Measurements from ENCODE around the gene SH3PXD2A. TPM values are rescaled to one million over a fixed set of nuclear protein-coding genes. Genes with fewer than 3 reads are reported as not detected.

The SH3PXD2A gene
- total RNA-seq, 5 donors from 2014 or later (not counting 1 experiment from before 2014, with no cell fraction given) = 5.8 to 11.8 (median 9.8) TPM

DNA sequence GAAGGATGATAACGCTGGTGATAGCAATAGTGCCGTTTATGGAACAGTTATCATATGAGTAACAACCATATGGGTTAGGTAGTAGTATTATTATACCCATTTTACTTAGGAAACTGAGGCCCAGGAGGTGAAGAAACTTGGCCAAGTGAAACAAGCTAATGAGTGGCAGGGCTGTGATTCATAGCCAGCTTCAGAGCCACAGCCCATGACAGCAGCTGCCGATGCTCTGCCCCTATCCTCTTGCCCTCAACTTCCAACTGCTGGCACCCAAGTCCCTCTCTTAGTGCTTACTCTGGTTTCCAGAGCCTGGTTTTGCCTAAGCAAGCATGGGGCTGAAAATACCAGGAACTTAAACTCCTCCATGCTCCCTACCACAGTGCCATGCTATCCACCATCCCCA is 12.3 kb downstream of the SH3PXD2A start:
- H3K4me1 ChIP-seq (ENCODE audit: control insufficient read depth in 1 of 2, extremely low read depth in 1 of 2, insufficient read depth in 2 of 2, low read length in 2 of 2) = peaks cover 10 to 17% of the 10 kb centered on the region in 2 experiments
- no peaks in the 10 kb centered on the region for H3K36me3 Mint-ChIP-seq
- H3K4me3 ChIP-seq (ENCODE audit: control insufficient read depth in 1 of 2, extremely low read depth in 1 of 2, low read length in 1 of 2) = no peak overlapping the region
- H3K27ac ChIP-seq (ENCODE audit: low read length) = no peak overlapping the region
- ChIA-PET POLR2A (interaction anchor here in 1 of 2 donors (0.6 kb wide), 1 partner anchor 70 kb away, joined by 5 read pairs; no protein-coding TSS in a partner anchor), CTCF (interaction anchor here (0.6 to 0.9 kb wide), 2 partner anchors 10 to 312 kb away, joined by 3 read pairs; no protein-coding TSS in a partner anchor)
- no peak overlapping the region for H3K4me3 Mint-ChIP-seq
- H3K9me3 Mint-ChIP-seq = no peaks in the 10 kb centered on the region
- no peaks in the 10 kb centered on the region for H3K36me3 ChIP-seq (ENCODE audit: control insufficient read depth in 2 of 2, extremely low read depth in 1 of 2, insufficient read depth in 1 of 2, low read length in 1 of 2)
- ATAC-seq (replicated peaks in 1 of 4) (no peak), DNase-seq (no peak)
- H3K4me1 Mint-ChIP-seq = peaks cover 19 to 23% (median 19%) of the 10 kb centered on the region in 3 donors
- WGBS (ENCODE audit: insufficient coverage) = 67% methylated on average over 1 of the region's 3 CpGs
- no peaks in the 10 kb centered on the region for H3K9me3 ChIP-seq
- no peak overlapping the region for H3K27ac Mint-ChIP-seq
- no peaks in the 10 kb centered on the region for H3K27me3 Mint-ChIP-seq
- H3K27me3 ChIP-seq (replicated peaks in 1 of 2; ENCODE audit: control insufficient read depth in 2 of 2, extremely low read depth in 1 of 2, insufficient read depth in 2 of 2, low read length in 1 of 2) = peaks cover 0 to 2% of the 10 kb centered on the region in 2 experiments

DNA sequence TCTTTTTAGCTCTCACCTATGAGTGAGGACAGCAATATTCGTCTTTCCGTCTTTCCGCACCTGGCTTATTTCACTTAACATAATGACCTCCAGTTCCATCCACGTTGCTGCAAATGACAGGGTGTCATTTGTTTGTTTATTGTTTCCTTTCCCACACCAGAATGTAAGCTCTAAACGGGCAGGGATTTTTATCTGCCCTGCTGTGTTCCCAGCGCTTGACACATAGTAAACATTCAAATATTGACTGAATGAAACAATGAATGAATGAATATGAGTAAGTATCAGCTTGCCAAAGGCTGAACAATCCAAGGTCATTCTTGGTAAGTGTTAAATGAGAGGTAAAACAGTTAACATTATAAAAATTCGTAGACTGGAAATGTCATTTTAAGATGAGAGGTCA is 12.8 kb downstream of the SH3PXD2A start:
- H3K9me3 Mint-ChIP-seq = no peaks in the 10 kb centered on the region
- no peak for DNase-seq
- no peak overlapping the region for H3K4me3 Mint-ChIP-seq
- H3K36me3 ChIP-seq (ENCODE audit: control insufficient read depth in 2 of 2, extremely low read depth in 1 of 2, insufficient read depth in 1 of 2, low read length in 1 of 2) = no peaks in the 10 kb centered on the region
- 79% methylated on average over 2 of the region's 7 CpGs for WGBS (ENCODE audit: insufficient coverage)
- ChIA-PET CTCF (interaction anchor here (0.6 to 0.9 kb wide), 2 partner anchors 10 to 311 kb away, joined by 3 read pairs; no protein-coding TSS in a partner anchor), POLR2A (no interaction called here)
- no peak overlapping the region for H3K4me3 ChIP-seq (ENCODE audit: control insufficient read depth in 1 of 2, extremely low read depth in 1 of 2, low read length in 1 of 2)
- H3K4me1 ChIP-seq (ENCODE audit: control insufficient read depth in 1 of 2, extremely low read depth in 1 of 2, insufficient read depth in 2 of 2, low read length in 2 of 2) = peaks cover 10 to 17% of the 10 kb centered on the region in 2 experiments
- no peak overlapping the region for H3K27ac Mint-ChIP-seq
- H3K4me1 Mint-ChIP-seq = peaks cover 19 to 23% (median 19%) of the 10 kb centered on the region in 3 donors
- no peak overlapping the region for H3K27ac ChIP-seq (ENCODE audit: low read length)
- H3K27me3 ChIP-seq (replicated peaks in 1 of 2; ENCODE audit: control insufficient read depth in 2 of 2, extremely low read depth in 1 of 2, insufficient read depth in 2 of 2, low read length in 1 of 2) = no peaks in the 10 kb centered on the region
- no peaks in the 10 kb centered on the region for H3K9me3 ChIP-seq
- no peaks in the 10 kb centered on the region for H3K36me3 Mint-ChIP-seq
- ATAC-seq (replicated peaks in 1 of 4) = no peak
- no peaks in the 10 kb centered on the region for H3K27me3 Mint-ChIP-seq

DNA sequence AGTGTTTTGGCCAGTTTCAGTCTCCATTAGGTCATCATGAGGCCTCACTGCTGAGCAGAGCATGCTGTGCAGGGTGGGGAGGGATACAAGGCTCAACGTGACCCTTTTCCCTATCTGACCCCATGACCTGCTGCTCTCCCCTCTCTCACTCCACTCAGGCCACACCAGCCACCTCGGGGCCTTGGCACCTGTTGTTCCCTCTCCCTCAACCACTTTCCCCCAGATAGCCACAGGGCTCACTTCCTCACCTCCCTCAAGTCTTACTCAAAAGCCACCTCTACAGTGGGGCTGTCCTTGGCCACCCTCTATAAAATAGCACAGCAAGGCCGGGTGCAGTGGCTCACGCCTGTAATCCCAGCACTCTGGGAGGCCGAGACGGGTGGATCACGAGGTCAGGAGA is 13.9 kb downstream of the SH3PXD2A start:
- ChIA-PET CTCF (no interaction called here), POLR2A (no interaction called here)
- Histone ChIP-seq H3K9me3 (no peaks in the 10 kb centered on the region), H3K27me3 (replicated peaks in 1 of 2; ENCODE audit: control insufficient read depth in 2 of 2, extremely low read depth in 1 of 2, insufficient read depth in 2 of 2, low read length in 1 of 2) (no peaks in the 10 kb centered on the region), H3K4me3 (ENCODE audit: control insufficient read depth in 1 of 2, extremely low read depth in 1 of 2, low read length in 1 of 2) (no peak overlapping the region), H3K4me1 (ENCODE audit: control insufficient read depth in 1 of 2, extremely low read depth in 1 of 2, insufficient read depth in 2 of 2, low read length in 2 of 2) (peaks cover 8 to 13% of the 10 kb centered on the region in 2 experiments), H3K27ac (ENCODE audit: low read length) (no peak overlapping the region), H3K36me3 (ENCODE audit: control insufficient read depth in 2 of 2, extremely low read depth in 1 of 2, insufficient read depth in 1 of 2, low read length in 1 of 2) (no peaks in the 10 kb centered on the region)
- H3K4me1 Mint-ChIP-seq = peaks cover 13 to 18% (median 15%) of the 10 kb centered on the region in 3 donors
- H3K36me3 Mint-ChIP-seq = no peaks in the 10 kb centered on the region
- ATAC-seq (replicated peaks in 1 of 4) (no peak), DNase-seq (no peak)
- H3K4me3 Mint-ChIP-seq = no peak overlapping the region
- WGBS (ENCODE audit: insufficient coverage) = 67% methylated on average over 3 of the region's 7 CpGs
- no peaks in the 10 kb centered on the region for H3K9me3 Mint-ChIP-seq
- H3K27ac Mint-ChIP-seq = no peak overlapping the region
- H3K27me3 Mint-ChIP-seq = no peaks in the 10 kb centered on the region

DNA sequence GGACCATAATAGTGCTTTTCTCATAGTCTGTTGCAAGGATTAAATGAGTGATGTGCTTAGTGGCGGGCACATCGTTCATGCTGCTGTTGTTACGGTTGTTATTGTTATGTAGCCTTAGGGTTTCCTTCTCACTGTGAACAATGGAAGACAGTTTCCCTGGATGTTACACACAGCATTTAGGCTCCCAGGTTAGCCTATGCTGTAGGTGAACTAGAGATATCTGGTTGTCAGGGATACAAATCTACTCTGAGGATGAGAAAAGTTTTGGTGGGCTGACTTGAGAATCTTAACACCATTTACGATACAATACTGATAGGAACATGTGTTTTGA is 14.7 kb downstream of the SH3PXD2A start:
- ChIA-PET CTCF (no interaction called here), POLR2A (no interaction called here)
- Histone ChIP-seq H3K27ac (ENCODE audit: low read length) (no peak overlapping the region), H3K4me1 (ENCODE audit: control insufficient read depth in 1 of 2, extremely low read depth in 1 of 2, insufficient read depth in 2 of 2, low read length in 2 of 2) (peaks cover 3 to 5% of the 10 kb centered on the region in 2 experiments), H3K27me3 (replicated peaks in 1 of 2; ENCODE audit: control insufficient read depth in 2 of 2, extremely low read depth in 1 of 2, insufficient read depth in 2 of 2, low read length in 1 of 2) (no peaks in the 10 kb centered on the region), H3K4me3 (ENCODE audit: control insufficient read depth in 1 of 2, extremely low read depth in 1 of 2, low read length in 1 of 2) (no peak overlapping the region), H3K9me3 (no peaks in the 10 kb centered on the region), H3K36me3 (ENCODE audit: control insufficient read depth in 2 of 2, extremely low read depth in 1 of 2, insufficient read depth in 1 of 2, low read length in 1 of 2) (no peaks in the 10 kb centered on the region)
- Mint-ChIP-seq H3K36me3 (no peaks in the 10 kb centered on the region), H3K9me3 (no peaks in the 10 kb centered on the region), H3K27me3 (no peaks in the 10 kb centered on the region), H3K4me3 (no peak overlapping the region), H3K4me1 (peaks cover 5 to 10% (median 7%) of the 10 kb centered on the region in 3 donors), H3K27ac (no peak overlapping the region)
- DNase-seq (no peak), ATAC-seq (replicated peaks in 1 of 4) (no peak)
- WGBS (ENCODE audit: insufficient coverage) = no CpG with 5 or more reads among the region's 4 CpGs

DNA sequence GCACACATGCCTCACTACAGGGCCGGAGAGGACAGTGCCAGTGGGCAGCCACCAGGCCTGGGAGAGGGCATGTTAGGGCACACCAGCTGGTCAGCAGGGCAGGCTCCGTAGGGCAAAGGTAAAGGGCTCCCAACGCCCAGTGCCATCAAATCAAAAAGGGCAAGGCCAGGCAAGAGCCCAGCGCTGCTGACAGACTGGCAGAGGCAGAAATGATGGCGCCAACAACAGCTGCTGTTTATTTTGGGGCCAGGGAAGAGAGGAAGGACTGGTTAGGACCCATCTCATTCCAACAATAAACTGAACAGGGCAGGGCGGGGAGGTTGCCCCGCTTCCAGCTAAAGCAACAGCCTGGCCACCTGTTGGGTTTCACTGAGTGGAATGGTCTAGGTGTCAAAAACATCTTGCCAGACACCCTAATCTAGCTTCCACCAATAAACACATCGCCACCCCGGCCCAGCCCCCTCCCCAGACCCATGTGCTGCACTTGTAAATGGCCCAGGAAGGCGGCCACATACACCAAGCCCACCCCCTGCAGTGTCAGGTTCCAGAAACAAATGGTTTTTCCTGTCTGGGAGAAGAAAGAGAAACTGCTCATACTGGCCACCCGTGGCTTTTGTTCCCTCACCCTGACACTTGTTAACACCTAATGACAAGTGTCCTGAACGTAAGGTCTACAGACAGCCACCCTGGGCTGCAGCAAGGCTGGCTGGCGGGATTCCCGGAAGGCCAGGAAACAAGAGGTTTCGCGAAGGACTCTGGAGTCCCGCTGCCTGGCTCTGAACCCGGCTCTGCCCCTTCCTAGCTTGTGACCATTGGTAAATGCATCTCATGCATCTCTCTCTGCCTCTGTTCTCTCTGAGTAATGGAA is 15.3 kb downstream of the SH3PXD2A start:
- Histone ChIP-seq H3K9me3 (no peaks in the 10 kb centered on the region), H3K4me3 (ENCODE audit: control insufficient read depth in 1 of 2, extremely low read depth in 1 of 2, low read length in 1 of 2) (no peak overlapping the region), H3K27ac (ENCODE audit: low read length) (no peak overlapping the region), H3K4me1 (ENCODE audit: control insufficient read depth in 1 of 2, extremely low read depth in 1 of 2, insufficient read depth in 2 of 2, low read length in 2 of 2) (no peaks in the 10 kb centered on the region), H3K27me3 (replicated peaks in 1 of 2; ENCODE audit: control insufficient read depth in 2 of 2, extremely low read depth in 1 of 2, insufficient read depth in 2 of 2, low read length in 1 of 2) (no peaks in the 10 kb centered on the region), H3K36me3 (ENCODE audit: control insufficient read depth in 2 of 2, extremely low read depth in 1 of 2, insufficient read depth in 1 of 2, low read length in 1 of 2) (no peaks in the 10 kb centered on the region)
- H3K27me3 Mint-ChIP-seq = no peaks in the 10 kb centered on the region
- no peaks in the 10 kb centered on the region for H3K36me3 Mint-ChIP-seq
- CTCF ChIA-PET = no interaction called here
- WGBS (ENCODE audit: insufficient coverage) = 76% methylated on average over 10 of the region's 18 CpGs
- no peak overlapping the region for H3K4me3 Mint-ChIP-seq
- POLR2A ChIA-PET = interaction anchor here in 1 of 2 donors (0.5 kb wide), 1 partner anchor 27 kb away, joined by 4 read pairs; no protein-coding TSS in a partner anchor
- no peaks in the 10 kb centered on the region for H3K9me3 Mint-ChIP-seq
- peaks cover 0 to 5% (median 3%) of the 10 kb centered on the region in 3 donors for H3K4me1 Mint-ChIP-seq
- DNase-seq (no peak), ATAC-seq (replicated peaks in 1 of 4) (no peak)
- H3K27ac Mint-ChIP-seq = no peak overlapping the region

DNA sequence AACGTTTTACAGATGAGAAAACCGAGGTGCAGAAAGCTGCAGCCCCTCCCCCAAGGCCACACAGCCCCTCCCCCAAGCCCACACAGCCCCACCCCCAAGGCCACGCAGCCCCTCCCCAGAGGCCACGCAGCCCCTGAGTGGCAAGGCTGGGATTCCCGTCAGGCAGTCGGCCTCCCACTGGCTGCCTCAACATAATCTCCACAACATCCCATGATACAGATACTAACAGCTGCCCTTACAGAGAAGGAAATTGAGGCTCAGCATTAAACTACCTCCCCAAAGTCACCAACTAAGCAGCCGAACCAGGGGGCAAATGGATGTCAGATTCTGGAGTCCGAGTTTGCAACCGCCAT is 15.9 kb downstream of the SH3PXD2A start:
- Histone ChIP-seq H3K27ac (ENCODE audit: low read length) (no peak overlapping the region), H3K4me1 (ENCODE audit: control insufficient read depth in 1 of 2, extremely low read depth in 1 of 2, insufficient read depth in 2 of 2, low read length in 2 of 2) (no peaks in the 10 kb centered on the region), H3K9me3 (no peaks in the 10 kb centered on the region), H3K36me3 (ENCODE audit: control insufficient read depth in 2 of 2, extremely low read depth in 1 of 2, insufficient read depth in 1 of 2, low read length in 1 of 2) (no peaks in the 10 kb centered on the region), H3K27me3 (replicated peaks in 1 of 2; ENCODE audit: control insufficient read depth in 2 of 2, extremely low read depth in 1 of 2, insufficient read depth in 2 of 2, low read length in 1 of 2) (no peaks in the 10 kb centered on the region), H3K4me3 (ENCODE audit: control insufficient read depth in 1 of 2, extremely low read depth in 1 of 2, low read length in 1 of 2) (no peak overlapping the region)
- Mint-ChIP-seq H3K9me3 (no peaks in the 10 kb centered on the region), H3K27me3 (no peaks in the 10 kb centered on the region), H3K4me1 (peaks cover 0 to 2% (median 0%) of the 10 kb centered on the region in 3 donors), H3K36me3 (no peaks in the 10 kb centered on the region), H3K4me3 (no peak overlapping the region), H3K27ac (no peak overlapping the region)
- CTCF ChIA-PET = no interaction called here
- ATAC-seq (replicated peaks in 1 of 4) (no peak), DNase-seq (no peak)
- POLR2A ChIA-PET = interaction anchor here in 1 of 2 donors (0.5 kb wide), 1 partner anchor 26 kb away, joined by 4 read pairs; no protein-coding TSS in a partner anchor
- WGBS (ENCODE audit: insufficient coverage) = 98% methylated on average over 5 of the region's 9 CpGs

All from T-cell (primary cell).